Urinary bladder (tissue), 4 donors: ENCODE measurements around the gene GBP5. TPM values are rescaled to one million over a fixed set of nuclear protein-coding genes. Genes with fewer than 3 reads are reported as not detected.
"Not testable (repeated sequence)": the region's sequence is repeated elsewhere in the genome, so short reads cannot be mapped to it uniquely, and the experiment has no call there.

Experiments used
- DNase-seq: peaks from one replicate; pipeline ENCODE4 v3.0.0-alpha.2; 2015; ENCODE audit errors: extremely low spot score
- H3K27ac ChIP-seq: one replicate; pipeline ENCODE4 v1.5.1; 2013; ENCODE audit warnings: low read depth, mild to moderate bottlenecking, moderate library complexity
- H3K36me3 ChIP-seq: one replicate; pipeline ENCODE4 v1.6.1; 2013; ENCODE audit warnings: mild to moderate bottlenecking, moderate library complexity; ENCODE audit not compliant: insufficient read depth
- H3K4me1 ChIP-seq: one replicate; pipeline ENCODE4 v1.6.1; 2013; ENCODE audit warnings: mild to moderate bottlenecking, moderate library complexity; ENCODE audit not compliant: insufficient read depth
- H3K4me3 ChIP-seq: one replicate; pipeline ENCODE4 v1.5.1; 2013; ENCODE audit warnings: low read depth, low read length
- WGBS: extraction: QIAGEN DNeasy Blood & Tissue Kit; methylation state at CpG from one replicate; pipeline ENCODE4 v1.1.7; 2013; 5-methylcytosine and 5-hydroxymethylcytosine counted together
- polyA plus RNA-seq: library from polyadenylated mRNA; stranded (reverse); fragments of 200-250 nt; gene quantifications from one replicate; pipeline ENCODE4 v1.2.3, GENCODE V29; 2013
- total RNA-seq: library from RNA; depleted of rRNA; stranded (reverse); fragments of >200 nt; gene quantifications from one replicate; pipeline ENCODE4 v1.2.3, GENCODE V29; 2014
- donor health status: healthy with polysubstance abuse.
- donor health status: healthy.

The GBP5 gene
- total and polyA plus RNA-seq, 2 donors = 0.95 to 1.5 TPM

DNA sequence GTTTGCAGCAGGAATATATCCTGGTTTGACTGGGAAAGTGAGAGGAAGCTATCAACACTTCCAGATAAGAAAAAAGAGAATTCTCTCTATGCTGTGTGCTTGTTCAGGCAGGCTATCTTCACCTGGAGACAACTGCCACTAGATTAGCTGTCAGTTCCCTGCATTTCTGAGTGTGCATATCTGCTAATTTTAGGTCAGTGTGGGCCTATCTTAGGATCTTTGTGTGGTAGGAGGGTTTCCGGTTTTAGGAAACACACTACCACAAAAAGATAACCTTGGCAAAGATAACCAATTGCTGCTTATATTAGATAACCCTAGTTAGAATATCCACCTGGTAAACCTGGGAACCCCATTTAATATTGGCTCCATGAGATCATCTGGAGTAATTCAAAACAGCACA lies 22.5 kb upstream of the GBP5 start:
- Histone ChIP-seq H3K36me3 (no peaks in the 10 kb centered on the region), H3K27ac (no peak overlapping the region), H3K4me1 (no peaks in the 10 kb centered on the region), H3K4me3 (no peak overlapping the region)
- no peak for DNase-seq
- 49% methylated on average over 1 of the region's 1 CpG for WGBS

DNA sequence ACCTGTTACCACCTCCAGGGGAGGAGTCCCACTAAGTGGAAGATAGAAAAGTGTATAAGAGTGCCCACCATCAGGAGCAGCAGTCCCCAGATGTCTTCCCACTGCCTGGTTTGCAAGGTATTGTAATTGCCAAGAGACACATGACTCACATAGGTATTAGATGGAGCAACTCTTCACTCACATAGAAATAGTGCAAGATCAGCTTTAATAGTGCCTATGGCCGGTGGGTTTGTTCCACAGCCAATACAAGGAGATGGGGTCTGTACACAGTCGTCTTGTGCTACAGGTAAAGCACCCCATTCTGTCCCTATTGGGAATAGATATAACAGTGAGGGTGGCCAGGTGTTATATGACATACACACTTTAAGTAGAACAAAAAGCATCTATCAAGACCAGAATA lies 18.6 kb upstream of the GBP5 start:
- no peaks in the 10 kb centered on the region for H3K4me1 ChIP-seq
- no peaks in the 10 kb centered on the region for H3K36me3 ChIP-seq
- 93% methylated on average over 2 of the region's 2 CpGs for WGBS
- H3K27ac ChIP-seq = no peak overlapping the region
- no peak for DNase-seq
- H3K4me3 ChIP-seq = no peak overlapping the region

DNA sequence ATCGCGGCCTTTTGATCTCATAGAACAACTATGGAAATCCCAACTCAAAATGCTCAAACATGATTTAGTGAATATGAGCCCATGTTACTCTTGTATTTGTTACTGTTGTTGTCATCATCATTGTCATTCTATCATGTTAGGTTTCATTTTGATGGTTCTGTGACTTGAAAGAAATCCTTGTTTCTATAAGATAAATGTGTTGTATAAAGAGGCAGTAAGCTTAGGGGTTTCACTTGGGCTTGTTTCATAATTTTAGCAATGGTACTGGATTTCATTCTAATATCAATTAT lies 15.3 kb upstream of the GBP5 start:
- H3K4me3 ChIP-seq = no peak overlapping the region
- H3K36me3 ChIP-seq = no peaks in the 10 kb centered on the region
- whole genome bisulfite sequencing = 97% methylated on average over 2 of the region's 2 CpGs

DNA sequence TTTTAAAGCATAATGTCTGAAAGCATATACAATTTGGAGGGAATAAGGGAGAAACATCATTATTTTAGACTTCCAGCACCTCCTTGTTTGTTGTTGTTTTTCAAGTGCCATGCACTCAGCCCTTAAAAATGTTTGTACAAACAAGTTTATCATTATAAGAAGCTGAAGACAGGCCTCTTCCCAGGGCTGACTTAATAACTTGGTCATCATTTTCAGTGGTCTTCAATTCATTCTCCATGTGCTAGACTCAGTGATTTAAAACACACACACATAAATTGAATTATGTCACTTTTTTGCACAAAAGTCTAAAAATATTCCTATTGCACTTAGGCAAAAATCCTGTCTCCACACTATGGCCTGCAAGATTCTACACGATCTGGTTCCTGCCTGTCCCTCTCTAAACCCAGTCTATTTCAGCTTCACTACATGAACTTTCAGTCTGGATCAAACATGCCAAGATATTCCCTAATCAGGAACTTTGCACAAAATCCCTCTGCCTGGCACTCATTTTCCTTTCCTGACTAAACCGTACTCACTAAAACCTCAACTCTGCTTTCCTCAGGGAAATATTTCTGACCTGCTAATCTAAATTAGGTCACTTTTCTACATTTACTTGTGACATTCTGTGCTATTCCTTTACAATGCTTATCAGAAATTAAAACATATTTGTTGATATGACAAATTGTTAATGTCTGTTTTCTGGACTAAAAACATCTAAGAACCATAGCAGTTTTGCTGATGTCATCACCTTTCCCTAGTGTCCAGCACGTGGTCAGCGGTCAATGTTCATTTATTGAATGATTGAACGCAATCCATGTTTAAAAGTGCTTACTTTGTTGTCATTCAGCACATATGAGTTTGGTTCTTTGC lies 14.8 kb upstream of the GBP5 start:
- WGBS = 53% methylated on average over 5 of the region's 5 CpGs
- H3K4me3 ChIP-seq = no peak overlapping the region
- H3K4me1 ChIP-seq = no peaks in the 10 kb centered on the region
- no peak overlapping the region for H3K27ac ChIP-seq
- no peak for DNase-seq
- H3K36me3 ChIP-seq = no peaks in the 10 kb centered on the region

More for the DNA sequence above, 15.3 kb upstream of the GBP5 start:
- no peak for DNase-seq
- no peak overlapping the region for H3K27ac ChIP-seq
- no peaks in the 10 kb centered on the region for H3K4me1 ChIP-seq

DNA sequence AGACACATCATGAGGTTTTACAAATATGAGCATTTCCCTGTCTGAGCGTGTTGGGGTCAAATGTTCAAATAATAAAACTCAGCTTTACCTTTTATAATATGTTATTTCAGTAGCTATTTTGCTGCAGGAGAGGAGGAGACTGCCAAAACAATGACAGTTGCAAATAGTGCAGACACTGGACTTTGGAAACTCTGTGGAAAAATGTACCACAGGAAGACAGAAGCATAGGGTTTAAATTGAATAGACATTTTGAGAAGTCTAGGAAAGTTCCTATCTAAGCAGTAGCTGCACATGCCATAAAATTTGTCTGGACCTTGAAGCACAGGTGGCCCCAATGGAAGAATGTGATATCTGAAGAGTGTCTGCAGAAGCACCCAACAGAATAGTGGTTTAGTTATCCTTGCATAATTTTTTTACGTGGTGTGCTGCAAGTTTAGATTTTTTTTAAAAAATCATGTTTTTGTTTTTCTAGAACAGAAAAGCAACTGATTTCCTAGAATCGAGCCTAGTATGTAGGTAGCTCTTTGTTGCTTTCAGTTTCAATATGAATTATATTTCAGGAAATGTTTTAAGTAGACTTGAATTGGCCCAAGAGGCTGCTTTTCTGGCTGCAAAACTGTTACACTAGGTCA lies 14.0 kb upstream of the GBP5 start:
- 55% methylated on average over 3 of the region's 3 CpGs for WGBS
- DNase-seq = no peak
- H3K36me3 ChIP-seq = no peaks in the 10 kb centered on the region
- no peaks in the 10 kb centered on the region for H3K4me1 ChIP-seq
- H3K4me3 ChIP-seq = no peak overlapping the region
- H3K27ac ChIP-seq = no peak overlapping the region

DNA sequence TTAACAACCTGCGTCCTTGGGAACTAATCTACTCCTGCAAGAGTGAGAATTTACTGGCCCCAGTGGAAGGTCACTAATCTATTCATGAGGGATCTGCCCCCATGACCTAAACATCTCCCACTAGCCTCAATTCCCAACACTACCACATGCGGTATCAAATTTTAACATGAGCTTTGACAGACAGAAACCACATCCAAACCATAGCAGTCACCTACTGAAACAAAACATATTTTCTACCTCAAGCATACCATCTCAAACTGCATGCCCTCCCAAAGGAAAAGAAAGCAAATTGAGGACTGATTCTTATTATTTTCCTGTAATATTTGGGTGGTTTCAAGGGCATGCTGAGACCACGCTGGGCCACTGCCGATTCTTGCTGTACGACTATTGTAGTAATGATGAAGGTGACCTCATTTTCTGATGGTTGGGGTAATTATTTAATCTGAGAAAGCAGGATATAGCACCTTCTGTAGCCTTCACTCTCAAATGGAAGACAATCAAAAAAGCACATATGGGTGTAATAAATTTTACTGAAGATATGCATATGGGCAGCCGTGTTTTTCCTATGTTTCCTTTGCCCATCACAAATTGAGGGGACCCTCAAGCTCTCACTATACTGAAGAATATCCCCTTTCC lies 13.2 kb upstream of the GBP5 start:
- Histone ChIP-seq H3K36me3 (no peaks in the 10 kb centered on the region), H3K4me1 (no peaks in the 10 kb centered on the region), H3K4me3 (no peak overlapping the region), H3K27ac (no peak overlapping the region)
- no peak for DNase-seq
- 89% methylated on average over 6 of the region's 6 CpGs for WGBS

DNA sequence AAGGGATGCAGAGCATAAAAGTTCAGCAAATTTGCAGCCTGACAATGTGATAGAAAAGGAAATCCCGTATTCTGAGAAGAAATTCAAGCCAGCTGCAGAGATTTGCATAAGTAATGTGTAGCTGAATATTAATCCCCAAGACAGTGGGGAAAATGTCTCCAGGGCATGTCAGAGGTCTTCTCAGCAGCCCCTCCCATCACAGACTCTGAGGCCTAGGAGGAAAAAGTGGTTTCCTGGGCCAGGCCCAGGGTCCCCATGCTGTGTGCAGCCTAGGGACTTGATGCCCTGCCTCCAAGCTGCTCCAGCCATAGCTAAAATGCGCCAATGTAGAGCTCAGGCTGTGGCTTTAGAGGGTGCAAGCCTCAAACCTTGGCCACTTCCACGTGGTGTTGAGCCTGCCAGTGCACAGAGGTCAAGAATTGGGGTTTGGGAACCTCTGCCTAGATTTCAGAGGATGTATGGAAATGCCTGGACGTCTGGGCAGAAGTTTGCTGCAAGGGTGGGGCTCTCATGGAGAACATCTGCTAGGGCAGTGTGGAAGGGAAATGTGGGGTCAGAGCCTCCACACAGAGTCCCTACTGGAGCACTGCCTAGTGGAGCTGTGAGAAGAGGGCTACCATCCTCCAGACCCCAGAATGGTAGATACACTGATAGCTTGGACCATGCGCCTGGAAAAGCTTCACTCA lies 11.6 kb upstream of the GBP5 start:
- H3K4me3 ChIP-seq, DNase-seq, H3K36me3 ChIP-seq, H3K27ac ChIP-seq, H3K4me1 ChIP-seq: not testable (repeated sequence)
- WGBS = 87% methylated on average over 5 of the region's 5 CpGs

DNA sequence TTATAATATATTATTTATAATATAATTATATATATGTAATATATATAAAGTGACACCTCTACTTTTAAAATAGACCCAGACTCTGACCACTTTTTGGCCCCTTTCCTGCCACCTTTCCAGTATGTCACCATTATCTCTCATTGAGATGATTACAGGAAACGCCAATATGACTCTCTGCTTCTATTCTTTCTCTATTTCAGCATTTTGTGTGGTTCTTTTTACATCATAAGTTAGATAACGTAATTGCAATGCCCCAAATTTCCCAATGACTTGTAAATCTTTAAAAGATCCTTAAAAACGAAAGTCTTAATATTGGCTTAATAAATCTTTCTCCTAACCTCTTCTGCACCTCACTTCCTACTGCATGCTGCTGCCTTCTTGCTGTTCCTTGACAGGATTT lies 8.1 kb upstream of the GBP5 start:
- no peak for DNase-seq
- no peaks in the 10 kb centered on the region for H3K4me1 ChIP-seq
- no peak overlapping the region for H3K4me3 ChIP-seq
- H3K27ac ChIP-seq = no peak overlapping the region
- no peaks in the 10 kb centered on the region for H3K36me3 ChIP-seq
- 73% methylated on average over 3 of the region's 3 CpGs for WGBS

DNA sequence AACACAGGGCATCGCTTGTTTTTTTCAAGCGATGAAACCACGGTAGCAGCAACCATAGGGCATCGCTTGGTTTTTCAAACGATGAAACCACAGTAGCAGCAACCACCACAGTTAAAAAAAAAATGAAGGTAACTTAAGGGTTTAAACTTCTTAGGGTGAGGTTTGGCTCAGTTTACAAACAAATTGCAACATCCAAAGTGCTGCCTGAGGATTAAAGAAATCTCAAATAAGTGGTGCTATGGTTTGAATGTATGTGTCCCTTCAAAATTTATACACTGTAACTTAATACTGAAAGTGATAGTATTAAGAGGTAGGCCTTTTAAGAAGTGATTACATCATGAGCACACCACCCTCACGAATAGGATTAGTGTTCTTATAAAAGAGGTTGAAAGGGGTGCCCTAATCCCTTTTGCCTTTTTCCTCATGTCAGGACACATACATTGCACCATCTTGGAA lies 6.4 kb upstream of the GBP5 start:
- DNase-seq = no peak
- H3K4me3 ChIP-seq = no peak overlapping the region
- H3K4me1 ChIP-seq = no peaks in the 10 kb centered on the region
- 79% methylated on average over 6 of the region's 6 CpGs for WGBS
- no peak overlapping the region for H3K27ac ChIP-seq
- H3K36me3 ChIP-seq = no peaks in the 10 kb centered on the region

DNA sequence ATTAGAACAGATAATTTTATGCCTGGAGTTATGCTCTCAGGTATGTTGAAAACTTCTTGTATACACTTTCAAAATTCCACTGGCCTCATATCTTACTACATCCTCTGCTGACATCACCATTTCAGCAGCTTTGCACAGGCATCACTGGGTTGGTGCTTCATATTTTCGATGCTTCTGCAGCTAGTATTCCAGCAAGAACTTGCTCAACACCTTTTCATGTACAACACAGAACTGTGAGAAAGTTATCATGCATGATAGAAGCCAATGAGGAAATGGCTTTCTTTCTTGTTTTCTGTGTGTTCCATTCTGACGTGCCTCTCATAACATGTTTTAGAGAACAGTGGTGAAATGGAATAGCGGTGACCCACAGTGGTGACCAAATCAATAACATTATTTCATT lies 5.1 kb upstream of the GBP5 start:
- WGBS = 69% methylated on average over 3 of the region's 3 CpGs

DNA sequence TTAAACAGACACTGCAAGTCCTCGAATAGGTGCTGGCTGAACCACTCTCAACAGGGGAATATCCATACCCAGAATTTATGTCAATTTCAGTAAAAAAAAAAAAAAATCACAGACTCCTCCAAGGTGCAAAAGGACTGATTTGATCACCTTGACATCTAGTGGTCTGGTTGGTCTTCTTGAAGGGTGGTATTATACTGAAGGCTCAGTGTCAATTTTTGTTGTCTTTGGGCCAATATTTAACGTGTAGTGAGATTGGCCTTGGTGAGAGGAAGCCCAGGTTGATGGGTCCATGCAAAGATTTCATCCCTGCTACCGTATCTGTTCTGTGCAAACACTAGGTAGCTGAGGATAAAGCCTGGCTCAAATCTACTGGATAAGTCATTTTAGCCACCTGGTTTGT lies 4.0 kb upstream of the GBP5 start:
- no peak for DNase-seq
- Histone ChIP-seq H3K27ac (no peak overlapping the region), H3K4me3 (no peak overlapping the region), H3K4me1 (no peaks in the 10 kb centered on the region), H3K36me3 (no peaks in the 10 kb centered on the region)
- WGBS = 60% methylated on average over 3 of the region's 3 CpGs

More for the DNA sequence above, 5.1 kb upstream of the GBP5 start:
- Histone ChIP-seq H3K4me3 (no peak overlapping the region), H3K27ac (no peak overlapping the region), H3K36me3 (no peaks in the 10 kb centered on the region), H3K4me1 (no peaks in the 10 kb centered on the region)
- no peak for DNase-seq

DNA sequence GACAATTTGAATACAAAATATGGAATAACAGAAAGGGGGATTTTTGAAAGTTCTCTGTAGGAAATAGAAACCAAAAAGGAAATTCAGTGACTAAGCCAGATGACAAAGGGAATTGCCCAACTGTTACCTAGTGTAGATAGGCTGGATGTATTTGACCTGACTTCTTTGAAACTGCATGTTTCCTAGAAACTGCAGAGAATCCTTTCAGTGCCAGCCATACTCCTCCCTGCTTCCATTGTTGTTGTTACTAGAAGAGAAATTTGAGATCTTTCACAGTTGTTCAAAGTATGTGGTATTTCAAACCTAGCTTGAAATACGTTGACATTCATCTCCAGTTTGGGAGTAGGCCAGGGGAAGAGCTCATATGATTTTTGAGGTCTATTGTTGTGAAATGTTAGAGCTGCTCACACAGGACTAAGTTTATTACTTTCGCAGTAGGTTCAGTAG lies 1.8 kb upstream of the GBP5 start:
- WGBS = 30% methylated on average over 2 of the region's 2 CpGs
- no peaks in the 10 kb centered on the region for H3K36me3 ChIP-seq
- DNase-seq = peak; percentile 25
- peak overlapping the region; percentile 23 for H3K27ac ChIP-seq
- no peak overlapping the region for H3K4me3 ChIP-seq
- no peaks in the 10 kb centered on the region for H3K4me1 ChIP-seq

DNA sequence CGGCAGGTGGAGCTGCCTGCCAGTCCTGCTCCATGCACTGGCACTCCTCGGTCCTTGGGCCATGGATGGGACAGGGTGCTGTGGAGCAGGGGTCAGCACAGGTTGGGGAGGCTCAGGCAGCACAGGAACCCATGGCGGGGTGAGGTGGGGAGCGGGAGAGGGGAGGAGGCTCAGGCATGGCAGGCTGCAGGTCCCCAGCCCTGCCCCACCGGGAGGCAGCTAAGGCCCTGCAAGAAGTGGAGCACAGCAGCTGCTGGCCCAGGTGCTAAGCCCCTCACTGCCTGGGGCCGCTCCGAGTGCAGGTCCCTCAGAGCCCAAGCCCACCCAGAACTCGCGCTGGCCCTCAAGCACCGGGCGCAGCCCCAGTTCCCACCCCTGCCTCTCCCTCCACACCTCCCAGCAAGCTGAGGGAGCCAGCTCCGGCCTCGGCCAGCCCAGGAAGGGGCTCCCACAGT lies 691 bp upstream of the GBP5 start:
- H3K4me1 ChIP-seq = no peaks in the 10 kb centered on the region
- DNase-seq = no peak
- no peak overlapping the region for H3K27ac ChIP-seq
- 90% methylated on average over 13 of the region's 13 CpGs for WGBS
- no peaks in the 10 kb centered on the region for H3K36me3 ChIP-seq
- H3K4me3 ChIP-seq = no peak overlapping the region
